Left renal pelvis (tissue), 4 donors: ENCODE results near the gene RXFP1. TPM values are rescaled to one million over a fixed set of nuclear protein-coding genes. Genes with fewer than 3 reads are reported as not detected.

Experiments
- DNase-seq, 4 donors: peaks; one replicate each; pipeline ENCODE4 v3.0.0-alpha.2; 2013; ENCODE audit warnings: low read depth in 4 of 4, low spot score in 3 of 4
- polyA plus RNA-seq, 4 donors: library from polyadenylated mRNA; unstranded; fragments of 120-200 nt; gene quantifications; one replicate each; pipeline ENCODE4 v1.2.1, GENCODE V29; 2013; ENCODE audit not compliant: insufficient read length in 4 of 4

The RXFP1 gene
- polyA plus RNA-seq, 4 donors: 0.10 to 0.56 (median 0.39) TPM

GRCh38 chr4:158667651-158668198, 146.0 kb downstream of the RXFP1 start:
- no peak for DNase-seq

GRCh38 chr4:158669310-158669709, 147.6 kb downstream of the RXFP1 start:
- DNase-seq: no peak

GRCh38 chr4:158670975-158671664, 149.4 kb downstream of the RXFP1 start:
- DNase-seq: peak; percentile 46 to 59 (median 54)

GRCh38 chr4:158671665-158671914, 149.9 kb downstream of the RXFP1 start, which contains the start of gene C4orf46:
C4orf46 (minus strand) TSS chr4:158671887; CDS start chr4:158671801, 86 bp downstream.
- no peak for DNase-seq

- DNase-seq: peak; percentile 97 to 98 (median 98)
These were observed 150.5 kb downstream of the RXFP1 start, which contains the start of gene ETFDH for GRCh38 chr4:158671915-158672806. ETFDH (plus strand) TSS chr4:158672296; CDS start chr4:158672457, 161 bp downstream.

- no peak for DNase-seq
These were observed 152.0 kb downstream of the RXFP1 start for GRCh38 chr4:158673633-158674032.

- no peak for DNase-seq
These were observed 154.4 kb downstream of the RXFP1 start for GRCh38 chr4:158676076-158676475.

GRCh38 chr4:158678767-158679166, 157.1 kb downstream of the RXFP1 start:
- DNase-seq: no peak

GRCh38 chr4:158681629-158682028, 159.9 kb downstream of the RXFP1 start:
- no peak for DNase-seq

- no peak for DNase-seq
These were observed 160.4 kb downstream of the RXFP1 start for GRCh38 chr4:158682066-158682465.

GRCh38 chr4:158688813-158689212, 167.1 kb downstream of the RXFP1 start:
- no peak for DNase-seq

Other genes with a start within 250 kb of the RXFP1 start
- 10 to 100 TPM; 20.6 to 29.0 (median 24.0) TPM for gene C4orf46, start 150.0 kb downstream of the RXFP1 start, polyA plus RNA-seq
- gene ETFDH, start 150.4 kb downstream of the RXFP1 start, polyA plus RNA-seq: 10 to 100 TPM; 25.7 to 38.4 (median 34.8) TPM
- 10 to 100 TPM; 42.9 to 87.2 (median 75.2) TPM for gene PPID, start 201.5 kb downstream of the RXFP1 start, polyA plus RNA-seq
- 10 to 100 TPM; 29.6 to 52.9 (median 46.2) TPM for gene FNIP2, start 247.1 kb downstream of the RXFP1 start, polyA plus RNA-seq